GM12873 (cell line): Measurements from ENCODE around the gene SQOR.

ENCODE experiments used
- CTCF ChIP-seq: IDR thresholded peaks from 2 replicates; pipeline ENCODE4 v1.5.1; 2012; ENCODE audit warnings: low read depth, mild to moderate bottlenecking, moderate library complexity, low read length, control low read depth; ENCODE audit not compliant: insufficient read depth; ENCODE audit errors: missing control alignments

Gene SQOR

DNA sequence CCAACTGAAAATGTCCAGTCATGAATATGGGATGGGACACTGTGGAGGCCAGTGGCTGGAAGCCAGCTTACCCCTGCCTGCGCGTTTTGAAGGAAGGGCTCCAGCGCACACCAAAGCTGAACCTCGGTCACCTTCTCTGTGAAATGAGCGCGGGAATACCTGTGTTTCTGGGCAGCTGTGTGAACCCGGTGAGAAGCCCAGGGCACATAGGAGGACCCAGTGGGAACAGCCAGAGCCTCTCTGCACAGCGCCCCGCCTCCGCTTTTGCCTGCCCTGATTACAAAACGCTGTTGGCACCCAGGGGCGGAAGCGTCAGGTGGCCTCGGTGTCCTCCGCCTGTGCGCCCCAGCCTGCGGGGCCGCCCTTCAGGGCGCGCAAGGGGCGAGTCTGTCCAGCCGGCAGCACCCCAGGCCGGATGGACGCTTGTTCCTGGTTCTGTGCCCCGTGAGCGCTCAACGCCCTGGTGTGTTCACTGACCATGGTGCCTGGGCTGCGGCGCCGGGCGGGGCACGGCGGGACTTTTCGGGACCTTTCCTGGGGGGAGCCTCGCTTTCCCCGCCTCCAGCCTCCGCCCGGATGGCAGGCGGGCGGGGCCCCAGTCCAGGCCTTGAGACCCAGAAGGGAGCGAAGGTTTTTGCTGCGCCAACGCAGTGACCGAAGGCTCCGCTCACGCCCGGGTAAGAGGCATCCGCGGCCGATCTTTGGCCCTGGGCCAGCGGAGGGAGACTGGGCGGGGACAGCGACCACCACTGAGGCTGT lies at the start of gene SQOR:
Gene SQOR, plus strand, starts transcription at position 598 of the 759 bp plus-strand sequence. CDS start 23,895 bp downstream, outside the sequence.
- TF ChIP-seq CTCF, result no peak

DNA sequence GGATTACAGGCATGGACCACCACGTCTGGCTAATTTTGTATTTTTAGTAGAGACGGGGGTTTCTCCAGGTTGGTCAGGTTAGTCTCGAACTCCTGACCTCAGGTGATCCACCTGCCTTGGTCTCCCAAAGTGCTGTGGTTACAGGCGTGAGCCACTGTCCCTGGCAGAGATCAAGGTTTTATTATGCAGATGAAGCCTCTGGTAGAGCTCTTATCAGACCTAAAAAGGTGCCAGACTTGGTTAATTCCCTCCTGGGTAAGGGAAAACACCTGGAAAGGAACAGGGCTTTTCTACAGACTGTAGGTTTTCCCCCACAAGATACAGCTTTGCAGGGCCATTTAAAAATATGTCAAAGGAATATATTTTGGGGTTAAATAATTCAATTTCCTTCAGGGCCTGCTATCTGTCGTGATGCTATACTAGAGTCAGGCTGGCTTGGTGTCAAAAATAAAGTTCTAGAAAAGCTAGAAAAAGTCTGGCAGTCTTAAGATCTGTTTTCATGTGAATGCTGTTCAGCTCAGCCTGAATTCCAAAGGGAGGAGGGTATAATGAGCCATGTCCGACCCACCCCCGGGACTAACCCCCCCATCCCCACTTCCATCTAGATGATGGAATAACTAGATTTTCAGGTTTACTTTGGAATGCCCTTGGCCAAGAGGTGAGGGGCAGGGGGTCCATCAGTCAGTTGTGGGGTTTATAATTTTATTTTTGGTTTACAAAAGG lies 49.6 kb upstream of the SQOR start:
- TF ChIP-seq CTCF, result no peak

DNA sequence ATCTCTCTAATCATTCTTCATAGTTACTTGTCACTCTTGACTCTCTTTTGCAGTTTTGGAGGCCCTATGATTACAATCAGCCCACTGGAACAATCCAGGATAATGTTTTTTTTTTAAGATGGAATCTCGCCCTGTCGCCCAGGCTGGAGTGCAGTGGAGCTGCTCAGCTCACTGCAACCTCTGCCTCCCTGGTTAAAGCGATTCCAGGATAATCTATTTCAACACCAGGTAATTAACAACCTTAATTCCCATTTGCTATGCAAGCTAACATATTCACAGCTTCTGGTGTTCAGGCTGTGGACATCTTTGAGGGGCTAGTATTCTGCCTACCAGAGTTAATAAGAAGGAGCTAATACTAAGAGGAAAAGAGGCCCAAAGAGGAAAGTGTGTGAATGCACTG lies 48.7 kb upstream of the SQOR start:
- TF ChIP-seq CTCF, result no peak

- TF ChIP-seq CTCF, result no peak
Measured at GRCh38 chr15:45586601-45587094, 48.2 kb upstream of the SQOR start.

DNA sequence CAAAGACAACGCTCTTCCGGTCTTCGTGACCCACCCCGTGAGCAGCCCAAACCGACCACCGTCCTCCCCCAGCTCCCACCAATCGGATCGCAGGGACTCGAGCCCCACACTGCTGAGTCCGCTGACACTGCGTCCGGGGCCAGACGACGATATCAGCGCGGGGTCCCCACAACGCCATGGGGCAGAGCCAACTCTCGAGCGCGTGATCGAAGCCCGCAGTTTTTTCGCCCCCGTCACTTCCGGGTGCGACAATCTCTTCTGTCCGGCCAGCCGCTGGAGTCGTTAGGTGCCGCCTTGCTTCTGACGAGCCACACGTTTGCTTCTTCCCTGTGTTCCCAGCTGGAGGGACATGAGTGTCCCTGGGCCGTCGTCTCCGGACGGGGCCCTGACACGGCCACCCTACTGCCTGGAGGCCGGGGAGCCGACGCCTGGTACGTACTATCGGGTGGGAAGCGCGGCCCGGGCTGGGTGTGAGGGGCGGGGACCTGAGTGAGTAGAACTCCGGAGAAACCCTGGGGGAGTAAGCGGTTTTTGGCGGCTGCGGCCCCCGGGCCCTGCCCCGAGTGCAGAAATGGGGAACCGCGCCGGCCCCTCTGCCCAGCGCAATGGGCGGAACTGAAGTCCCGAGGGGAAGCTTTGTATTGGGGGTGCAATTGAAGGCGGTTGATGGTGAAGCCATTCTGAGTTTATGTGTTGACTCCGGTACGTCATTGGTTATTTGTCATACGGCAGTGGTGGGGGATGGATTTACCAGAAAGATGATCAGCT lies 47.5 kb upstream of the SQOR start, which contains the start of gene BLOC1S6:
Gene BLOC1S6, plus strand, starts transcription at position 285 of the 768 bp plus-strand sequence. Its CDS starts 65 bp downstream, at position 350.
- no peak for TF ChIP-seq CTCF

DNA sequence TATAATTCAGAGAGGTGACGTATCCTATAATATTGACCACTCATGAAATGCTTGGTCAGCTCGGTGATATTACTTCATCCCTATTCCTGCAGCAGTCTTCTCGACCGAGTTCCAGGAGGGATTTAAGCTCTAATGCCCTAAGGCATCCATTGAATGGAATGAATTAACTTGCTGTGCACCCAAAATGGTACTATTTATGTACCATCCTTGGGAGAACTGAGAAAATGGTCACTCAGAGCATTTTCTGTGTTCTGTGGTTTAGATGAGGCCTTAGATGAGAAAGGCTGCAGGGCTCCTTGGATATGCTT lies 47.0 kb upstream of the SQOR start:
- TF ChIP-seq CTCF, result no peak
